Measurements from ENCODE around the gene BBS4.

Gene BBS4

GRCh38 chr15:72760590-72761260 is 74.7 kb downstream of the BBS4 start:
- no peak for DNase-seq (ENCODE audit: low spot score)

- no peak for DNase-seq (ENCODE audit: low spot score)
Measured at GRCh38 chr15:72764656-72765055, 78.6 kb downstream of the BBS4 start.

DNA sequence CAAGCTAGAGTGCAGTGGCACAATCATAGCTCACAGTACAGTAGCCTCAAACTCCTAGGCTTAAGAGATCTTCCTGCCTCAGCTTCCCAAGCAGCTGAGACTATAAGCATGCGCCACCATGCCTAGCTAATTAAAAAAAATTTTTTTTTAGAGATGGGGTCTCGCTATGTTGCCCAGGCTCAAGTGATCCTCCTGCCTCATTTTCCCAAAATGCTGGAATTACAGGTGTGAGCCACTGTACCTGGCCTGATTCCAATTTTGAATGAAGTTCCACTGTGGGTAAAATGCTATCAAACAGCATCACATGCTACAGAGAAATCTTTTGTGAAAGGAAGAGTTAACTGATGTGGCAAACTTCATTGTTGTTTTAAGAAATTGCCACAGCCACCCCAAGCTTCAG is 80.0 kb downstream of the BBS4 start:
- DNase-seq (ENCODE audit: low spot score): no peak

GRCh38 chr15:72766780-72767179 is 80.8 kb downstream of the BBS4 start:
- DNase-seq (ENCODE audit: low spot score): no peak

GRCh38 chr15:72770673-72771328 is 84.8 kb downstream of the BBS4 start:
- no peak for DNase-seq (ENCODE audit: low spot score)

DNA sequence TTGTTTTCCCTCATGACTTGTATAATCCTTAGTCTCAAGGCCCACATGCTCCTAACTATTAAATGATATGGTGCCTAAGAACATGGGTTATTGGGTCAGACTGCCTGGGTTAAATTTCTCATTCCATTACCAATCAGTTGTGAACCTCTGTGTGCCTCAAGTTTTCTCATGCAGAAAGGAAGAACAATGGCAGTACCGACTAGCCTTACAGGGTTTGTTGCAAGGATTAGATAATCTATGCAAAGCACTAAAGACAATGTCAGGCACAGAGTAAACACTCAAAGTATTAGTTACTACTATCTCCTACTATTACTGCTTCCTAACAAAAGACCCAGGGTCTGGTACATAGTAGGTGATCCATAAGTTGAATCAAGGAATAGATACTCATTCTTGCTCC is 85.3 kb downstream of the BBS4 start:
- no peak for DNase-seq (ENCODE audit: low spot score)

DNA sequence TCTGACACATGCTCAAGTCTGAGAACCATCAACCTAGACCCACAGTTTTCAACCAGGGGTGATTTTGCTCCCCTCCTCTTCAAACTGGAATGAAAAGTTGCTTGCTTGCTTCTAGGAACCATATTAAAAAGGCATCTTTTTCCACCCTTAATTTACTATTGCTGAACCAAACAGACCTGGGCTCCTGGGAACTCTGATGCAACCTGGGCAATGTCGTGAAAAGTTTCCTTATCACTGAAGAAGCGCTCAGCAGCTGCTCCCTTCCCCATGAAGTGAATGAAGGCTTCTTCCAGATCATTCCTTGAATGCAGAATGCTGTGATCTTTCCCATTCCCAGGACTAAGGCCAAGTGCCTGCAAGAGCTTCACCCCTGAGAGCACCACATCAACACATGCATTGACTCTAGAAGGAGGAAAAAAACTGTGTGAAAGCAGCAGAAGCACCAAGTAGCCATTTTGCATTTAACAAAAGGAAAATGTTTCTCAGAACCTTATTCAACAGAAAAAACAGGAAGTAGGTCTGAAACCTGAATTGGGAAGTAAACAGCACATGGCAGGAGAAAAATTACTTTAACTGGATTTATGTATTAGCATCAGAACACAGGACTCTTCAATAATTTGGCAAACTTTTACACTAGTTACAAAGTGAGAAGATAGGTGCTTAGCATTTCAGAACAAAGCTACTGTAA is 88.8 kb downstream of the BBS4 start:
- DNase-seq (ENCODE audit: low spot score): no peak

- DNase-seq (ENCODE audit: low spot score): no peak
Measured at GRCh38 chr15:72778796-72779195, 92.8 kb downstream of the BBS4 start.

- DNase-seq (ENCODE audit: low spot score): no peak
Measured at GRCh38 chr15:72781631-72782030, 95.6 kb downstream of the BBS4 start.

GRCh38 chr15:72782274-72783003 is 96.4 kb downstream of the BBS4 start:
- no peak for DNase-seq (ENCODE audit: low spot score)

- DNase-seq (ENCODE audit: low spot score): no peak
Measured at GRCh38 chr15:72783004-72783639, 97.1 kb downstream of the BBS4 start.

GRCh38 chr15:72783640-72784455 is 97.8 kb downstream of the BBS4 start, which contains the start of gene ADPGK:
ADPGK (minus strand) TSS chr15:72783758; CDS start chr15:72783691, 67 bp downstream.
- peak; percentile 91 for DNase-seq (ENCODE audit: low spot score)

GRCh38 chr15:72784456-72784876 is 98.5 kb downstream of the BBS4 start:
- DNase-seq (ENCODE audit: low spot score): no peak

DNA sequence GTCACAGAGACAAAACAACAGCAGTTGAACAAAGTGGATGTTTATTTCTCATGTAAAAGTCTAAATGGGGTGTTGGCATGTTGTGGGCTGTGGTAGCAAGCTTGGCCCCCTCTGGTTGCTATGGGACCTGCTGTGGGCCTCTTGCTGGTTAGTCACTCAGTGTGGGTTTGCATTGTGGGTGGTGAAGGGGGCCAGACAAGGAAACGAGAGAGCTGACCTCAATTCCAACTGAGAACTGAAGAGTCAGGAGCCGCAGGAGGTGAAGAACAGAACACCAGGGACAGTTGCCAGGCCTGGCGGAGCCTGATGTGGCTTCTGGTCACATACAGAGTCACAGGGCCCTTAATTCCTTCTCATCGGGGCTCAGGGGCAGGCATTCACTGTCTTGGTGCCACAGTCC is 99.4 kb downstream of the BBS4 start:
- DNase-seq (ENCODE audit: low spot score): no peak

GRCh38 chr15:72785841-72786240 is 99.8 kb downstream of the BBS4 start:
- DNase-seq (ENCODE audit: low spot score): no peak

- DNase-seq (ENCODE audit: low spot score): no peak
Measured at GRCh38 chr15:72786242-72786641, 100.2 kb downstream of the BBS4 start.

- DNase-seq (ENCODE audit: low spot score): no peak
Measured at GRCh38 chr15:72786676-72787345, 100.8 kb downstream of the BBS4 start.

DNA sequence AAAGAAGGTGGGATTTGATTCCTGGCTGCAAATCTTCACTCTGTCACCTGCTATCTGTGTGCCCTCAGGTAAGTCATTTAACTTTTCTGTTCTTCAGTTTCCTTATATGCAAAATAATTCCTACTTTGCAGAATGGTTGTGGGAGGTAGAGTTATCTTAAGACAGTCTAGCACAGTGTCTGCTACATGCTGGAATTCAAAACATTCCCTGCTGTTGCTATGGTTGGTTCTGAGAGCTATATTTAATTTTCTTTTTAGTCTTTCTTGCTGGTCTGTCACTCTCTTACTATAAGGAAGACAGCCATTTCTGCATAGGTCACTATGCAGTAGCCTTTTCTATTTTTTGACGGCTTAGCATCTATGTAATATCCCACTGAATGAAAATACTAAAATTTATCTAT is 101.5 kb downstream of the BBS4 start:
- DNase-seq (ENCODE audit: low spot score): no peak

Data from HuH-7 (cell line).